GM10847 (cell line): ENCODE measurements around the gene PLXNB3.

Source experiments
- POLR2A ChIP-seq: IDR thresholded peaks from 2 replicates; pipeline ENCODE4 v1.6.1; 2011; ENCODE audit not compliant: insufficient read length; ENCODE audit errors: extremely low read depth

The PLXNB3 gene

DNA sequence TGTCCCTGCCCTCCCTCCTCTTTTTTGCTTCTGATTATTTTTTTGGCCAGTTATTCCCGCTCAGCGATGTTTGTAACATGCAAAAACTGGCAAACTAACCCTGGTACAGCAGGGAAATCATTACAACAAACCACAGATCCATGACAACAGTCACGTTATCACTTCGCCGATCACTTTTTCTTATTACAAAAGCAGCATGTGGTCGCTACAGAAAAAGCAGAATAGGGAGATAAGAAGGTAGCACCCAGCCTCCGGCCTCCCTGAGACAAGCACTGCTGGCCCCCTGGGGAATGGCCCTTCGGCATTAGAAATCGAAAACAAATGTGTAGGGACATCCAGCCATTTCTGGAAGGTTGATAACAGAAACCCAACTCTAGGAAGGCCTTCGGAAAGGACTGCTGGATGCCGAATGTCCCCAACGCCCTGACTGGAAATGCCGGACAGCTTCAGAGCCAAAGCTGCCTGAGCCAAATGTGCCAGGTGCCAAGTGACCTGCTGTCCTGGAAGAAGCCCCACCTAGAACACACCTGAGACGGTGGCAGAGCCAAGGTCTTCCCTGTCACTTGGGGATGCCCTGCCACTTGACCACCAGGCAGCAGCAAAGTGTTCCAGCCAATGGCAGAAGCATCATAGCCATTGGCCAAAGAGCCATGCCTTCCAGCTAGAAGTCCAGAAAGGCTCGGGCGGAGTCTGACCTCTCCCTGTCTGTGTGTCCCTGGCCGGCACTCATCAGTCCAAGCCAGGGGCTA, 27.2 kb downstream of the PLXNB3 start:
- TF ChIP-seq POLR2A: no peak

- TF ChIP-seq POLR2A: no peak
These were observed 28.3 kb downstream of the PLXNB3 start for GRCh38 chrX:153792368-153792767.

DNA sequence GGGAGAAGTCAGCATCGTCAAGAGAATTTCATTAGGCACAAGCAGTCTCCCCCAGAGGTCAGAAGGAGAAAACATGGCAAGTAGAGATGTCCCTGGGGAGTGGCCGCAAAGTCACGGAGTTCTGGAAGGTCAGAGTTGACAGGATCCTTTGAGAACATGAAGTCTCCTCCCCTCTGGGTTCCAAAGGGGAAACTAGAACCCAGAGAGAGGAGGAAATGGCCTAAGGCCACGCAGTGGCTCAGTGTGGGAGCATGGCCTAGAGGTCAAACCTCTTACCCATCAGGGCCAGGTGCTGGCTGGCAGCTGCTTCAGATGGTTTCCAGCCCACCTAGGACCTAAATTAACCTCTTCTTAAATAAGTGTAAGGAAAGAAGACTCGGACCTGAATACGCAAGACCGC, 29.2 kb downstream of the PLXNB3 start:
- no peak for TF ChIP-seq POLR2A

DNA sequence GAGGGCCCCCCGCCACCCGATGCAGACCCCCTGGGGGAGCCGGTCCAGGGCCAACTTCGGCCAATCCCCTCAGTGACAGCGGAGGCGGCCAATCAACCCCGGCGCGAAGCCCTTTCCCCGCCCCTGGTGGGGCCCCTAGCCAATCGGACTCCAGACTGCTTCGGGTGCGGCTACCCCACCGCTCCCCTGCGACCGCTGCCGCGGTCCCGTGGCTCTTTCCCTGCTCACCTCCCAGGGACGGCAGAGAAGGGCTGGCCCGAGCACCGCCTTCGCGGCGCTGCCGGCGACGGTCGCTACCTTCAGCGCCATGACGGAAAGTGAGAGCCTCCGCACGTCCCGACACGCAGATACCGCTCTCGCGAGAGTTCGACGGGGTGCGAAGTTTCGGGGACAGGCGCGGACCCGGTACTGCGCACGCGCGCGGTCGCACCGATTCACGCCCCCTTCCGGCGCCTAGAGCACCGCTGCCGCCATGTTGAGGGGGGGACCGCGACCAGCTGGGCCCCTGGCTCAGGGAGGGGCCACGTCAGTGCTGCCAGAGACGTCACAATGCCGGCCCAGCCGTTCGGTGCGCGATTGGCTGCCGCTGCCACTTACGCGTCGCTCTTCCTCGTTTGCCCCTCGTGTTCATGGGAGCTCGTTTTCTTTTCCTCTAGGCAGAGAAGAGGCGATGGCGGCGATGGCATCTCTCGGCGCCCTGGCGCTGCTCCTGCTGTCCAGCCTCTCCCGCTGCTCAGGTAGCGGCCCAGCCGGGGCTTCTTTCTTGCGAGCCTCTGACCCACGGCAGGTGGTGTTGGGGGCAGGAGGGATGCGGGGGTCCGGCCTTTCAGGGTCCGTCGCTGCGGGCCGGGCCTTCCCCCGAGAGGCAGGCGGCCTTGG, 30.2 kb downstream of the PLXNB3 start, which contains the start of the genes IDH3G and SSR4:
Gene IDH3G (minus strand): TSS at position 358 of the 879 bp plus-strand sequence. CDS start 49 bp downstream, at position 309.
Gene SSR4 (plus strand): TSS at position 651 of the 879 bp plus-strand sequence. CDS start 20 bp downstream, at position 671.
- TF ChIP-seq POLR2A: peak; percentile 52

- TF ChIP-seq POLR2A: no peak
These were observed 31.1 kb downstream of the PLXNB3 start for GRCh38 chrX:153794897-153795816.

- TF ChIP-seq POLR2A: no peak
These were observed 33.5 kb downstream of the PLXNB3 start for GRCh38 chrX:153797415-153798015.

DNA sequence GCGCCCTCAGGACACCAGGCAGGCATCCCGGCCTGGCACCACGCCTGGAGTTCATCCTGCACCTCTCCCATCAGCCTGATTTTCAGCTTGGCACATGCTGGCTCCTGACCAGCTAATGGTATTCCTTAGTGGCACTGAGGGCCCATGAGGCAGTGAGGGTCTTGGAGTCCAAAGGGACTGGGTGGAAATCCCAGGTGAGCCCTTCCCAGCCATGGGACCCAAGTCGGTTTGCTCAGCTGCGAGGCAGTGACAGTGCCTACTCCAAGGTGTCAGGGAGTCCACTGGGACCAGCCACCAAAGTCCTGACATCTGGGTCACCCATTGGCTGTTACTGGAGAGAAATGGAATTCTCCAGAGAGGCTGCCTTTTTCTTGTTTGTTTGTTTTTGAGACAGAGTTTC, 35.3 kb downstream of the PLXNB3 start:
- no peak for TF ChIP-seq POLR2A

- no peak for TF ChIP-seq POLR2A
These were observed 36.2 kb downstream of the PLXNB3 start for GRCh38 chrX:153800177-153800722.

DNA sequence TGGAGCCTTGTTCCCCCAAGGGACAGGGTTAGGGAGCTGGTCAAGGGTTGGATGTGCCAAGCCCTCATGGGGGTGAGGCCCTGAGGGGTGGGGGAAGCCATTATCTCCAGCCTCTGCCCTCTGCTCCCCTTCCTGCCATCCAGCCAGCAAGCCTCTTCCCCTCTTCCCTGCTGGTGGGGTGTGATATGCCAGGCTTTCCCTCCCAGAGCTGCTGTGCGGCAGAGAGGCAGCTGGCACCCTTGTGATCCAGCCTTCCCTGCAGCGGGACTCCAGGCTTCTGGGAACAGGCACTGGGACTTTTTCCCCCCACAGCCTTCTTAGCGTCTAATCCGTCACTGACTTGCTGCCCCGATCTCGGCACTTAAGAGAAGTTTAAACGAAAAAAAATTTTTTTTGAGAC, 36.7 kb downstream of the PLXNB3 start:
- no peak for TF ChIP-seq POLR2A

GRCh38 chrX:153801669-153802068, 37.6 kb downstream of the PLXNB3 start:
- no peak for TF ChIP-seq POLR2A

DNA sequence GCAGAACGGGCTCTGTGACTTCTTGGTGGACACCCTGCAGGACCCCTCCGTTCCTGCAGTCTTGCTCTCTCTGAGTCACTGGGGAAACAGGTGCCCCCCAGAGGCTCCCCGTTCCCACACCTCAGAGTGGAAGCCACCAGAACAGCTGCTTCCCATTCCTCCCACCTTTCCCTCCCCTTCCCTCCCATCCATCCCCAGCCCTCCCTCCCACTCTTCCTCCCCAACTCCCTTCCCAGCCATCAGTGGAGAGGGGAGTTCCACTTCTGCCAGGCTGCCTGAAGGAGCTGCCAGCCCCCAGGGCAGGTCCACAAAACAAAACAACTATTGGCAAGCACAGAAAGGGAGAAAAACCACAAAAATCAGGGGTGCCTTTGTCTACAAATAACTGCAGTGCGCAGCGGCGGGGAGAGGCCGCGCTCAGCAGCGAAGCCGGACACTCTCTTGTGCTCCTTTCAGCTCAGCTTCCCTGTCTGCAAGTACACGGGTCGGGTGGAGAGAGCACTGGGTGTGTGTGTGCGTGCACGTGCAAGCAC, 38.5 kb downstream of the PLXNB3 start:
- no peak for TF ChIP-seq POLR2A

DNA sequence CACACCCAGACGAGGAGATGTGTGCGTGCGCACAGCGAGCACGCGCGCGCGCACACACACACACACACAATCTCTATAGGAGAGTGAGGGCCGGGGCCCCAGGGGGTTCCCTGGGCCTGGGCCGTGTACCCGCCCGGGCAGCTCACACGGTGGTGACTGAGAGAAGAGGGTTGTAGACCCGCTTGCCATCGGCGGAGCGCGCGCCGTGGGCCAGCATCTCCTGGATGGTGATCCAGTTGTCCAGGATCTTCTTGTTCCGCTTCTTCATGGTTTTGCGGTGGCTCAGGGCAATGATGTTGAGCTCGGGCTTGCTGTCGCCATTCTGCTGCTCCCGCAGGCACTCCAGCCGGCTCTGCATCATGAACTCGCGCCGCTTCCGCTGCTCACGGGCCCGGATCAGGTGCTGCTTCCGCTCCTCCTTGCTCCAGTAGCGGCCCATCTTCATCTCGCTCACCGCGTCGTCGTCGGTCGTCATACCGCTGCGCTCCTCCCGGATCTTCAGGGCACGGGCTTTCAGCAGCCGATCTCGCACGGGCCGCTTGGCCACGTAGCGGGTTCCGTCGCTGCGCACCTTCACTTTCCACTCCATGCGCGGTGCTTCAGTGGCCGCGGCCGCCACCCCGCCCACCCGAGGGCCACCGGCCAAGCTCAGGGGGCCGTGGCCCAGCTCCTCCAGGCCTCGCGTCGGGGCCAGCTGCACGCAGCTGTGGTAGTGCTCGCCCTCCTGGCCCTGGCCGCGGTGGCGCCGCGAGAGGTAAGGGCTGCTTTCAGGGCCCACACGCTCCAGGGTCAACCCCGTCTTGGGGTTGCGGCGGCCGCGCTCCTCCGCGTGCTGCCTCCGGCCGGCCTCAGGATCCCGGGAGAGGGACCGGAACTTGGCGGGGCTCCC, 39.4 kb downstream of the PLXNB3 start:
- no peak for TF ChIP-seq POLR2A

DNA sequence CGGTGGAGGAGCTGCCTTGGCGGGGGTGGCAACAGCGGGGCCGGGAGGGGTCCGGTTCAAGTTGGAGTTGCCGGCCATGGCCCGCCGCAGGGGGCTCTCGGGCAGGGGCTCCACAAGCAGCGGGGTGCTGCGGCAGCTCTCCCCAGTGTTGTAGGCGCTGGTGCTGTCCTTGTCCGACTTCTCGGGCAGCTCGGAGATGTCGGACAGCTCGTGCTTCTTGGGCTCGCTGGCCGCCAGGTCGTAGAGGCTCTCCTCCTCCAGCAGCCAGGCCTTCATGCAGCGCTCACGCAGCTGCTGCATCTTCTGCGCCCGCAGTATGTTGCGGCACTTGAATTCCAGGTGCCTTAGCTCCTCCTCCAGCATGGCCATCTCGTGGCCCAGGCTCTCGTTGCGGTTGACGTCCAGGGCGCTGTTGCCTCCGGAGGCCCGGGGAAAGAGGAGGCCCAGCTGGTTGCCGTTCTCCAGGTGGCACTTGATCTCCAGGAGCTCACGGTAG, 40.1 kb downstream of the PLXNB3 start:
- TF ChIP-seq POLR2A: no peak
